Lower leg skin (tissue), 4 donors: ENCODE results near the gene SCG2. TPM values are rescaled to one million over a fixed set of nuclear protein-coding genes. Genes with fewer than 3 reads are reported as not detected.

ENCODE experiments used
- DNase-seq, 2 donors: peaks; one replicate each; pipeline ENCODE4 v3.0.0-alpha.2; 2019; ENCODE audit warnings: low spot score in 2 of 2
- H3K4me3 ChIP-seq: fragments of 200-600 bp; sonication (generic); 2 replicates; pipeline ENCODE4 v1.5.1; 2017; ENCODE audit warnings: mild to moderate bottlenecking, low read depth; ENCODE audit not compliant: poor library complexity, severe bottlenecking
- POLR2A ChIP-seq, 2 donors: fragments of 450-650 bp; IDR thresholded peaks; one replicate each; pipeline ENCODE4 v1.6.1; 2016 to 2017; ENCODE audit warnings: antibody characterized with exemption in 2 of 2, mild to moderate bottlenecking in 1 of 2, moderate library complexity in 1 of 2
- WGBS, 2 donors: methylation state at CpG; one replicate each; pipeline ENCODE4 v1.1.5; 2018; 5-methylcytosine and 5-hydroxymethylcytosine counted together
- intact Hi-C: fragments of 100-400 bp; cut with DNase I; formaldehyde crosslinking; loops from one replicate; pipeline ENCODE4 v1.15.0; 2023; ENCODE audit warnings: low total_unique reads
- total RNA-seq, 4 donors: library from RNA; depleted of rRNA; stranded (reverse); fragments of >200 nt; gene quantifications; one replicate each; pipeline ENCODE4 v1.1.0, GENCODE V29; 2016
- TF ChIP-seq, protein P1 (sequence below), 3 donors: fragments of 450-650 bp; IDR thresholded peaks; one replicate each; pipeline ENCODE4 v1.5.1; 2016; ENCODE audit warnings: antibody characterized with exemption in 3 of 3, mild to moderate bottlenecking in 3 of 3, moderate library complexity in 2 of 3

The SCG2 gene
- total RNA-seq, 4 donors from 2014 or later: 0.17 to 1.8 (median 0.42) TPM; not detected in 1

GRCh38 chr2:223632826-223633225 is 30.7 kb upstream of the SCG2 start:
- intact Hi-C loops: no loop called here
- WGBS, 2 donors: 87 to 92% methylated on average over 2 of the region's 2 CpGs
- no peak for DNase-seq
- TF ChIP-seq POLR2A (IDR thresholded peaks at IDR 0.05): no peak
- TF ChIP-seq, protein P1, sequence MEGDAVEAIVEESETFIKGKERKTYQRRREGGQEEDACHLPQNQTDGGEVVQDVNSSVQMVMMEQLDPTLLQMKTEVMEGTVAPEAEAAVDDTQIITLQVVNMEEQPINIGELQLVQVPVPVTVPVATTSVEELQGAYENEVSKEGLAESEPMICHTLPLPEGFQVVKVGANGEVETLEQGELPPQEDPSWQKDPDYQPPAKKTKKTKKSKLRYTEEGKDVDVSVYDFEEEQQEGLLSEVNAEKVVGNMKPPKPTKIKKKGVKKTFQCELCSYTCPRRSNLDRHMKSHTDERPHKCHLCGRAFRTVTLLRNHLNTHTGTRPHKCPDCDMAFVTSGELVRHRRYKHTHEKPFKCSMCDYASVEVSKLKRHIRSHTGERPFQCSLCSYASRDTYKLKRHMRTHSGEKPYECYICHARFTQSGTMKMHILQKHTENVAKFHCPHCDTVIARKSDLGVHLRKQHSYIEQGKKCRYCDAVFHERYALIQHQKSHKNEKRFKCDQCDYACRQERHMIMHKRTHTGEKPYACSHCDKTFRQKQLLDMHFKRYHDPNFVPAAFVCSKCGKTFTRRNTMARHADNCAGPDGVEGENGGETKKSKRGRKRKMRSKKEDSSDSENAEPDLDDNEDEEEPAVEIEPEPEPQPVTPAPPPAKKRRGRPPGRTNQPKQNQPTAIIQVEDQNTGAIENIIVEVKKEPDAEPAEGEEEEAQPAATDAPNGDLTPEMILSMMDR (IDR thresholded peaks at IDR 0.05): peak in 1 of 3 donors; percentile 6
- H3K4me3 ChIP-seq: no peak overlapping the region

DNA sequence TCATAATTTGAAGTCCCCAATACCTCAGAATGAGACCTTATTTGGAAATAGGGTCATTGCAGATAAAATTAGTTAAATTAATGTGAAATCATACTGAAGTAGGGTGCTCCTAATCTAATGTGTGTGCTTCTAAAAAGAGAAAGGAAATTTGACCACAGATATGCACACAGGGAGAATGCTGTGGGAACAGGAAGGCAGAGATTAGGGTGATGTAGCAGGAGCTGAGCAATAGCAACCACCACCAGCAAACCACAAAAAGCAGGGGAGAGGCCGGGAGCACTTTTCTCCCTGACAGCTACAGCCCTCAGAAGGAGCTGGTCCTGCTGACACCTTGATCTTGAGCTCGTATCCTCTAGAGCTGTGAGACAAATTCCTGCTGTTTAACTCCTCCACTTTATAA is 24.6 kb upstream of the SCG2 start:
- 55 to 60% methylated on average over 2 of the region's 2 CpGs for WGBS, 2 donors
- H3K4me3 ChIP-seq: no peak overlapping the region
- no peak for DNase-seq
- intact Hi-C loops: no loop called here
- TF ChIP-seq, protein P1 (IDR thresholded peaks at IDR 0.05): no peak

DNA sequence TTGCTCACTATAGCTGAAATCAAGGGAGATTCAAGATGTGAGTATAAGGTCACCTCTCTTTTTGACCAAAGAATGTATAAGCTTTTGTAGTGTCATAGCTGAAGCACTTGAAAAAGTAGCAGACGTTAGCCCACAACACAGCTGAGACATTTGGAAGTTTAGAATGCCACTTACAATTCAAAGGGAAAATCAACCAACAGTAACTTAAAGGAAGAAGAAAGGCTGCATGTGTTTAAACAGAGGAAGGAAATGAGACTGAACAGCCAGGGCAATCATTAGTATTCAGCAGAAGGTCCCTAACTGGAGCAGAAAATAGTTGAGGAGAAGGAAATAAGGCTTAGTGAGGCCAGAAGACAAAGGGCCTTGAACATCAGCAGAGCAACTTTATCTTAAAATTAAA is 23.5 kb upstream of the SCG2 start:
- H3K4me3 ChIP-seq: no peak overlapping the region
- intact Hi-C loops: no loop called here
- DNase-seq: no peak
- WGBS, 2 donors: 69 to 74% methylated on average over 1 of the region's 1 CpG
- no peak for TF ChIP-seq POLR2A (IDR thresholded peaks at IDR 0.05)
- TF ChIP-seq, protein P1 (IDR thresholded peaks at IDR 0.05): no peak

DNA sequence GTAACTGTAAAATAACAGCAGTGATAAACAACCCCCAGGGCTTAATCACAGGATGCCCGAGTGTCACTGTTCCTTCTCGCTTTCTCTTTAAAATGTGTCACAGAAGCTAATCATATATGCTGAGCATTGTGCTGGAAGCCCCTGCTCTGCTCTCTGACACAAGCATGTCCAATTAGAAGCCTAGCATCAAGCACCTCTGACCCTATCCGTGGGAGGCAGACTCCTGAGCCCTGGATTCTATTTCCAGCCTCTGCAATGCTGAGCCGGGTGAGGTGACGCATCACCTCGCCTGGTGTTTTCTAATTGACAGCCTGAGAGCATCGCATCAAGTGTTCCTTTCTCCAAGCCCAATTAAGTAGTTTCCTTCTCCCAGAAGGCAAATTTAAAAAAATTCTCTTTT is 19.7 kb upstream of the SCG2 start:
- TF ChIP-seq, protein P1 (IDR thresholded peaks at IDR 0.05): no peak
- TF ChIP-seq POLR2A (IDR thresholded peaks at IDR 0.05): no peak
- WGBS, 2 donors: 52 to 65% methylated on average over 7 of the region's 7 CpGs
- intact Hi-C loops: no loop called here
- no peak for DNase-seq
- no peak overlapping the region for H3K4me3 ChIP-seq

- no peak overlapping the region for H3K4me3 ChIP-seq
- TF ChIP-seq POLR2A (IDR thresholded peaks at IDR 0.05): no peak
- TF ChIP-seq, protein P1 (IDR thresholded peaks at IDR 0.05): no peak
- DNase-seq: no peak
- intact Hi-C loops: no loop called here
- 71 to 76% methylated on average over 7 of the region's 7 CpGs for WGBS, 2 donors
These were observed 17.4 kb upstream of the SCG2 start for GRCh38 chr2:223619486-223620129.
